D721Med (cell line): ENCODE measurements around the gene CDH24.

Experiments used
- DNase-seq: peaks from one replicate; pipeline ENCODE4 v3.0.0; 2011; ENCODE audit warnings: low spot score; ENCODE audit not compliant: insufficient read length
- FAIRE-seq: peaks from 2 replicates; lab custom pipeline; 2011; peaks lifted over from hg19 to GRCh38; lab: Jason Lieb, UNC
- TF ChIP-seq, protein P1 (sequence below): IDR thresholded peaks from 2 replicates; pipeline ENCODE4 v1.5.1; 2012; ENCODE audit warnings: mild to moderate bottlenecking, control low read depth; ENCODE audit not compliant: insufficient read depth; ENCODE audit errors: missing control alignments

Gene CDH24

DNA sequence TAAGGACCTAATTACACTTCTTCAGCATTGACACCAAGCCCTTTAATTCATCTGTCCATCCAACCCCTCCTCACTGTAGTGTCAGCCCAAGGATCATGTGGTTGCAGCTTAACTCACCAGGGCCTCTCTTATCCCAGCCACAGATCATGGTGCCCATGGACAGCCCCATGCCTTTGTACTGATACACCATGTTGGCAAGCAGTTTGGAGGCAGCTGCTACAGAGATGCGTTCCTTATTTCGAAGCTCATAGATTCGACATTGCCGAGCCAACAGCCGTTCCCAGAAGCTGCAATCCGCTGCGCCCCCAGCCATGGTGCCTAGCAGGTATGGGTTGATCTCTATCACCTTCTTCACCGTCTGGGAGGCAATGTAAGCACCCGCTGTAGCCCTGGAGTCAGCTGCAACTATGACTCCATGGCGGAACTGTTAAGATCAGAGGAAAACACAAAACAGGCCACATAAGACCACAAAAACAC lies 24.0 kb downstream of the CDH24 start:
- DNase-seq (no peak), FAIRE-seq (no peak)
- TF ChIP-seq, protein P1, sequence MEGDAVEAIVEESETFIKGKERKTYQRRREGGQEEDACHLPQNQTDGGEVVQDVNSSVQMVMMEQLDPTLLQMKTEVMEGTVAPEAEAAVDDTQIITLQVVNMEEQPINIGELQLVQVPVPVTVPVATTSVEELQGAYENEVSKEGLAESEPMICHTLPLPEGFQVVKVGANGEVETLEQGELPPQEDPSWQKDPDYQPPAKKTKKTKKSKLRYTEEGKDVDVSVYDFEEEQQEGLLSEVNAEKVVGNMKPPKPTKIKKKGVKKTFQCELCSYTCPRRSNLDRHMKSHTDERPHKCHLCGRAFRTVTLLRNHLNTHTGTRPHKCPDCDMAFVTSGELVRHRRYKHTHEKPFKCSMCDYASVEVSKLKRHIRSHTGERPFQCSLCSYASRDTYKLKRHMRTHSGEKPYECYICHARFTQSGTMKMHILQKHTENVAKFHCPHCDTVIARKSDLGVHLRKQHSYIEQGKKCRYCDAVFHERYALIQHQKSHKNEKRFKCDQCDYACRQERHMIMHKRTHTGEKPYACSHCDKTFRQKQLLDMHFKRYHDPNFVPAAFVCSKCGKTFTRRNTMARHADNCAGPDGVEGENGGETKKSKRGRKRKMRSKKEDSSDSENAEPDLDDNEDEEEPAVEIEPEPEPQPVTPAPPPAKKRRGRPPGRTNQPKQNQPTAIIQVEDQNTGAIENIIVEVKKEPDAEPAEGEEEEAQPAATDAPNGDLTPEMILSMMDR, result no peak

DNA sequence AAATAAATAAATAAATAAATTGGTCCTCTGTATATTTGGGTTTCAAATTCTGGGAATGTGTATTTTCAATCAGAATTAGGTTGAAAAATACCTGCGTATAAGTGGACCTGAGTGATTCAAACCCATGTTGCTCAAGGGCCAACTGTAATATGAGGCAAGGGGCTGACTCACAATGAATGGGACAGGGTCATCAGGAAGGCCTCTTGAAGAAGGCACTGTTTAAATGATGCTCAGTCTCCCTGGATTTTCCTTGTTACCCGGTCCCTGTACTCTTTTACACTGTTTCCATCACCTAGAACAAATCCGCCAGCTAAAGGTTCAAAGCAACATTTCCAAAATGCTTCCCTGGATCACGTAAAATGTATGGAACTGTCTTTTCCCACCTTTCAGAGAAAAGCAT lies 26.4 kb downstream of the CDH24 start:
- DNase-seq, result no peak
- no peak for FAIRE-seq
- TF ChIP-seq, protein P1, result no peak

DNA sequence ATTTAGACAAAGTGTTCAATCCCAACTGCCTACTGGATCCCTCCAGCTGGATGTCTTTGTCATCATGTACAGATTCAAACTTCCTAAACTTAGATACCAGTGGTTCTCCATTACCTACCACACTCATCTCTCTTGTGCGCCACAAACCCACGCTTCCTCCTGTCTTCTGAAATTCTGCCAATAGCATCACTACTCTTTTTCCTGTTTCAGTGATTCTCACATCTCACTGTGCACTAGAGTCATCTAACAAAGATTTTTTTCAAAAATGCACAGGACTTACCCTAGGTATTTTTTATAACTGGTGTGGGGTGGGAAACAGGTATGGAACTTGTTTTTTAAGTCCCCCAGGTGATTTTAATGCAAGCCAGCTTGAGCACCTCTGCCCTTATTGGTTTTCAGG lies 28.5 kb downstream of the CDH24 start:
- no peak for FAIRE-seq
- DNase-seq, result no peak
- TF ChIP-seq, protein P1, result no peak

DNA sequence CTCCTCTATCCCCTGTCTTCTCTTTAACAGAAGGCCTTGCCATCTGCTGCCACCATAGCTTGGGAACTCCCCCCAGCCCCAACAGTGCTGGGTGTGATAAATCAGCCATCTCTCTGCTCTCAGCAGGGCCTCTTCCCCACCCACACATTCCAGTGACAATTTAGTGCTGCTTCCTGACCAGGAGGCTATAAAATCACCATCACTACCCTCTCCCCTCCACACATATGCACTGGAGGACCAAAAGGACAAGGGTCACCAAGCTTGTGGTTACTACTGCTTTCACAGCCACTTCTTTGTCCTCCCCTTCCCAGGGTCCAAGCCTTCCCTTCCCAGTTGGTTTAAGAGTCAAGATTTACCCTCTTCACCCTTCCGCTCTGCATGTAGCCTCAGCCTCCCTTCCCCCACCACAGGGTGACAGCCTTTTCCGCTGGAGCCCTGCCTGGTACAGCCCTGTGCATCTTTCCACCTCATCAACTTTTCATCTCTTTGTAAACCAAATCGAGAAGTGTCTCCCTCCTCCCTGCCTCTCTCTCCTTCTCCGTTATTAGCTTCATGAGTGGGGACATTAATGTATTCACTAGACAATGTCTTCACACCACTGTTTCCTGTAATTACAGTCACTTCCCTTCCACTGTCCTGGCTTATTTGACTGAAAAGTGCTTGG lies 32.0 kb downstream of the CDH24 start:
- FAIRE-seq (no peak), DNase-seq (no peak)
- TF ChIP-seq, protein P1, result no peak

DNA sequence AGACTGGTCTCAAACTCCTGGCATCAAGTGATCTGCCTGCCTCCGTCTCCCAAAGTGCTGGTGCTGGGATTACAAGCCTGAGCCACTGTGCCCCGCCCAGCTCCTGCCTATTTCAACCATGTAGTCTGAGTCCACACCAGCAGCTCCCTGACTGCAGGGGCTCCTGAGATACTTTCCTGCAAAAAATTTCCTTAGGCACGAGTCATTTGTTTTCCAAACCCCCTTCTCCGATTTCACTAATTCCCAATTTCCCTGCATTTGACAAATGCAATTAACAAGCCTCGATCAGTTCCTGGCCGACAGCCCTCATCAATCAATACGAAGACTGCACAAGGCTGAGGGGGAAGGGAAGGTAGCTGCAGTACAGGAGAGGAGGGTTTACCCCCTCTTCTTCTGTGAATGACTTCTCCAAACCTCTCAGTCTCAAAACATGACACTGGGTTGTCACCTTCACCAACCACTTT lies 32.7 kb downstream of the CDH24 start:
- no peak for FAIRE-seq
- TF ChIP-seq, protein P1, result no peak
- DNase-seq, result no peak

DNA sequence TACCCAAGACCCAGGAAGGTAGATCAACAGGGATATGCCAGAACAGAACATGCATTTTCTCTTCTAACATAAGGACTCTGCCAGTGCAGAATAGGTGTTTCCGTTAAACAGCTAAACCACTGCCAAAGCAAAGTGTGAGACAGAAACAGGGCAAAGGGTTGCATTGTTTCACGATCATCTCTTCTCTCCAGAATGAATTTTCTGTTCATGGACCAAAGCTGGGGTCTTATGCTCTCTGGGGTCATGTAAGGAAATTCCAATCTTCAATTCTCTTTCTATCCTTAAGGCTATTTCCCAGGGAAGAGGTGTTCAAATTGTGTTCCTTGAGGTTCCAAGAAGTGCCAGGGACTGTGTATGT lies 33.5 kb downstream of the CDH24 start:
- FAIRE-seq, result no peak
- no peak for DNase-seq
- TF ChIP-seq, protein P1, result no peak

DNA sequence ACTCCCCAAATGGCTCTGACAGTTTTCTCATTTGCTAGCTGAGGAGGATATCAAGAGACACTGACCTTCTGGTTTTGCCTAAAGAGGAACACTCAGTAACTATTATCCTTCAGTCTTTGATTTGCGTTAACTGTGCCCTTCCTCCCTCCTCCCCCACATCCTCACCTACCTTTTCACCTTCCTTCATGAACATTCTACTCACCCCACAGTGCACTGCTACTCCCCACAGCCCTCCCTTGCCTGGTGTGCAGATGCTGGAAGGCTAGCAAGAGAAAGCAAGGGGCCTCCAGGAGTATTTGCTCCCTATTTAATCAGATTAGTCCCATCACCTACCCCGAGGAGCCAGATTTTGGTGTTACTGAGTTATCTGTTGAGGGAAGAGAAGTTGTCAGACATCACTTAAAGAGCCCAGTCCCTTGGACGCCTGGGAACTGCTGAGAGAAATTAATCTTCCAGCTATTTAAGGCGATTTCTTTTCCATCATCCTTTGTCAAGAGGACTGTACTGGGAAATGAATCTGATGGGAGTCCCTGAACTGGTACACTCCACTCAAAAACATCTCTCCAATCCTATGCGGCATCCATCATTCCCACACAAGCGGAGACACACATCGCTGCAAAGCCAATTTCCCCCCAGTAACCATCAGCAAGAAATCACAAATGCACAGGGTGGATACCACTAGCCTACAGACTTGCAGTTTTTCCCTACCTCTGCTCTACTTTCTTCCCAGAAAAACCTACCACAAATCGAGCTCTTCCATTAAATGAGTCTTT lies 34.1 kb downstream of the CDH24 start:
- FAIRE-seq, result no peak
- no peak for DNase-seq
- TF ChIP-seq, protein P1, result no peak
